GM19324 (cell line): ENCODE measurements around the gene GGN.
"Not testable (repeated sequence)": the region's sequence is repeated elsewhere in the genome, so short reads cannot be mapped to it uniquely, and the experiment has no call there.

Source experiments
- ATAC-seq: cut with Tn5 transposase; IDR thresholded peaks from one replicate; pipeline ENCODE4 v1.9.1; 2021; ENCODE audit warnings: mild to moderate bottlenecking, moderate library complexity; ENCODE audit not compliant: unreplicated experiment, low FRiP score

Gene GGN

GRCh38 chr19:38412491-38412890 lies 24.7 kb upstream of the GGN start:
- no peak for ATAC-seq

- ATAC-seq: not testable (repeated sequence)
Observed at GRCh38 chr19:38411898-38412297, 24.1 kb upstream of the GGN start.

GRCh38 chr19:38411041-38411712 lies 23.3 kb upstream of the GGN start:
- no peak for ATAC-seq

GRCh38 chr19:38410407-38410806 lies 22.6 kb upstream of the GGN start:
- not testable (repeated sequence) for ATAC-seq

GRCh38 chr19:38409631-38410133 lies 21.8 kb upstream of the GGN start:
- ATAC-seq: no peak

GRCh38 chr19:38405276-38405675 lies 17.4 kb upstream of the GGN start:
- ATAC-seq: no peak

- no peak for ATAC-seq
Observed at GRCh38 chr19:38404858-38405257, 17.0 kb upstream of the GGN start.

- peak; percentile 97 for ATAC-seq
Observed at GRCh38 chr19:38402967-38403674, 15.3 kb upstream of the GGN start, which contains the start of gene FAM98C. Gene FAM98C, plus strand, starts transcription at chr19:38403093. Its CDS starts 61 bp downstream, at chr19:38403154.

GRCh38 chr19:38402623-38402966 lies 14.8 kb upstream of the GGN start:
- peak; percentile 1 for ATAC-seq

- ATAC-seq: no peak
Observed at GRCh38 chr19:38401148-38401547, 13.3 kb upstream of the GGN start.

GRCh38 chr19:38400361-38400760 lies 12.5 kb upstream of the GGN start:
- ATAC-seq: no peak

- ATAC-seq: no peak
Observed at GRCh38 chr19:38399537-38399936, 11.7 kb upstream of the GGN start.

GRCh38 chr19:38399081-38399480 lies 11.2 kb upstream of the GGN start:
- ATAC-seq: no peak

GRCh38 chr19:38395381-38396114 lies 7.7 kb upstream of the GGN start:
- no peak for ATAC-seq

GRCh38 chr19:38394488-38394887 lies 6.7 kb upstream of the GGN start:
- ATAC-seq: no peak

GRCh38 chr19:38392707-38393308 lies 5.0 kb upstream of the GGN start:
- no peak for ATAC-seq

GRCh38 chr19:38391911-38392464 lies 4.2 kb upstream of the GGN start:
- no peak for ATAC-seq

- ATAC-seq: no peak
Observed at GRCh38 chr19:38389957-38390924, 2.4 kb upstream of the GGN start.

GRCh38 chr19:38389101-38389925 lies 1.5 kb upstream of the GGN start:
- ATAC-seq: no peak
